SK-N-MC (cell line): ENCODE data around the gene BBIP1.

Experiments
- EZH2 ChIP-seq: fragments of 200-600 bp; sonication (generic); IDR thresholded peaks from one replicate; pipeline ENCODE4 v1.6.1; 2017; ENCODE audit warnings: antibody characterized with exemption
- POLR2AphosphoS5 ChIP-seq: IDR thresholded peaks from 2 replicates; pipeline ENCODE4 v1.6.1; 2012; ENCODE audit warnings: mild to moderate bottlenecking, low read depth, low read length, borderline replicate concordance

- TF ChIP-seq EZH2 = no peak
- no peak for TF ChIP-seq POLR2AphosphoS5
These were observed 45.7 kb upstream of the BBIP1 start for GRCh38 chr10:110964681-110965080.
